IPS-15b (cell line): ENCODE results near the gene F5.

Experiments used
- H3K27me3 ChIP-seq: one replicate; pipeline ENCODE4 v1.6.1; 2013; ENCODE audit warnings: low read length; ENCODE audit not compliant: control insufficient read depth, insufficient read depth
- H3K36me3 ChIP-seq: one replicate; pipeline ENCODE4 v1.6.1; 2013; ENCODE audit warnings: low read length; ENCODE audit not compliant: control insufficient read depth, insufficient read depth
- H3K4me1 ChIP-seq: one replicate; pipeline ENCODE4 v1.6.1; 2013; ENCODE audit warnings: mild to moderate bottlenecking, low read length; ENCODE audit not compliant: control insufficient read depth, insufficient read depth
- H3K4me3 ChIP-seq: one replicate; pipeline ENCODE4 v1.5.1; 2013; ENCODE audit warnings: low read depth, low read length
- H3K9ac ChIP-seq: one replicate; pipeline ENCODE4 v1.6.1; 2013; ENCODE audit warnings: low read depth, mild to moderate bottlenecking, low read length
- H3K9me3 ChIP-seq: one replicate; pipeline ENCODE4 v1.6.1; 2013; ENCODE audit warnings: mild to moderate bottlenecking, low read length; ENCODE audit not compliant: control insufficient read depth, insufficient read depth

Gene F5

GRCh38 chr1:169495046-169495775 lies 91.1 kb downstream of the F5 start:
- Histone ChIP-seq H3K9me3 (no peaks in the 10 kb centered on the region), H3K27me3 (no peaks in the 10 kb centered on the region), H3K9ac (no peak overlapping the region), H3K36me3 (no peaks in the 10 kb centered on the region), H3K4me3 (no peak overlapping the region), H3K4me1 (no peaks in the 10 kb centered on the region)

- Histone ChIP-seq H3K9me3 (no peaks in the 10 kb centered on the region), H3K4me3 (no peak overlapping the region), H3K4me1 (no peaks in the 10 kb centered on the region), H3K27me3 (no peaks in the 10 kb centered on the region), H3K36me3 (no peaks in the 10 kb centered on the region), H3K9ac (no peak overlapping the region)
These were observed 91.9 kb downstream of the F5 start for GRCh38 chr1:169494343-169494742.

GRCh38 chr1:169493251-169493650 lies 93.0 kb downstream of the F5 start:
- H3K4me1 ChIP-seq: no peaks in the 10 kb centered on the region
- H3K9ac ChIP-seq: no peak overlapping the region
- H3K36me3 ChIP-seq: no peaks in the 10 kb centered on the region
- no peaks in the 10 kb centered on the region for H3K27me3 ChIP-seq
- no peak overlapping the region for H3K4me3 ChIP-seq
- H3K9me3 ChIP-seq: no peaks in the 10 kb centered on the region

- Histone ChIP-seq H3K27me3 (no peaks in the 10 kb centered on the region), H3K4me1 (no peaks in the 10 kb centered on the region), H3K9ac (no peak overlapping the region), H3K9me3 (no peaks in the 10 kb centered on the region), H3K4me3 (no peak overlapping the region), H3K36me3 (no peaks in the 10 kb centered on the region)
These were observed 94.4 kb downstream of the F5 start for GRCh38 chr1:169491845-169492281.

- H3K9me3 ChIP-seq: no peaks in the 10 kb centered on the region
These were observed 98.1 kb downstream of the F5 start for GRCh38 chr1:169488157-169488556.

GRCh38 chr1:169487561-169487960 lies 98.7 kb downstream of the F5 start:
- no peaks in the 10 kb centered on the region for H3K36me3 ChIP-seq
- H3K4me1 ChIP-seq: peaks cover 2% of the 10 kb centered on the region
- no peaks in the 10 kb centered on the region for H3K9me3 ChIP-seq
- H3K4me3 ChIP-seq: no peak overlapping the region
- no peak overlapping the region for H3K9ac ChIP-seq
- no peaks in the 10 kb centered on the region for H3K27me3 ChIP-seq

More at GRCh38 chr1:169488157-169488556, 98.1 kb downstream of the F5 start:
- Histone ChIP-seq H3K27me3 (no peaks in the 10 kb centered on the region), H3K9ac (no peak overlapping the region), H3K4me1 (peaks cover 2% of the 10 kb centered on the region), H3K4me3 (no peak overlapping the region), H3K36me3 (no peaks in the 10 kb centered on the region)

GRCh38 chr1:169487133-169487532 lies 99.1 kb downstream of the F5 start:
- no peak overlapping the region for H3K9ac ChIP-seq
- no peaks in the 10 kb centered on the region for H3K36me3 ChIP-seq
- no peaks in the 10 kb centered on the region for H3K9me3 ChIP-seq
- H3K4me1 ChIP-seq: peaks cover 2% of the 10 kb centered on the region
- peak overlapping the region; percentile 62 for H3K4me3 ChIP-seq
- H3K27me3 ChIP-seq: no peaks in the 10 kb centered on the region

GRCh38 chr1:169486281-169487051 lies 99.8 kb downstream of the F5 start:
- Histone ChIP-seq H3K4me3 (peak overlapping the region; percentile 62), H3K9me3 (no peaks in the 10 kb centered on the region), H3K4me1 (peaks cover 2% of the 10 kb centered on the region), H3K27me3 (no peaks in the 10 kb centered on the region), H3K36me3 (no peaks in the 10 kb centered on the region), H3K9ac (peak overlapping the region; percentile 70)

GRCh38 chr1:169485431-169486280 lies 100.6 kb downstream of the F5 start, which contains the start of gene SLC19A2:
Gene SLC19A2, minus strand, starts transcription at chr1:169485944. Its CDS starts 178 bp downstream, at chr1:169485766.
- H3K4me3 ChIP-seq: peak within 1 kb of the TSS; percentile 62
- no peaks in the 10 kb centered on the region for H3K9me3 ChIP-seq
- H3K9ac ChIP-seq: peak within 1 kb of the TSS; percentile 70
- no peaks in the 10 kb centered on the region for H3K27me3 ChIP-seq
- H3K4me1 ChIP-seq: peaks cover 2% of the 10 kb centered on the region
- H3K36me3 ChIP-seq: no peaks in the 10 kb centered on the region

GRCh38 chr1:169484683-169485430 lies 101.4 kb downstream of the F5 start:
- Histone ChIP-seq H3K4me3 (peak overlapping the region; percentile 62), H3K4me1 (peaks cover 2% of the 10 kb centered on the region), H3K9ac (peak overlapping the region; percentile 54), H3K9me3 (no peaks in the 10 kb centered on the region), H3K36me3 (no peaks in the 10 kb centered on the region), H3K27me3 (no peaks in the 10 kb centered on the region)

GRCh38 chr1:169484101-169484500 lies 102.2 kb downstream of the F5 start:
- Histone ChIP-seq H3K9me3 (no peaks in the 10 kb centered on the region), H3K9ac (no peak overlapping the region), H3K27me3 (no peaks in the 10 kb centered on the region), H3K4me3 (peak overlapping the region; percentile 62), H3K36me3 (no peaks in the 10 kb centered on the region), H3K4me1 (peaks cover 5% of the 10 kb centered on the region)
